Smooth muscle cell (in vitro differentiated cells): ENCODE measurements around the gene TSHZ2. TPM values are rescaled to one million over a fixed set of nuclear protein-coding genes. Genes with fewer than 3 reads are reported as not detected.

Experiments
- DNase-seq: peaks from one replicate; lab custom pipeline; 2025; ENCODE audit not compliant: unreplicated experiment; lab: John Stamatoyannopoulos, UW
- H2AFZ ChIP-seq: fragments of 200-600 bp; sonication (generic); 2 replicates; pipeline ENCODE4 v1.6.0; 2016; ENCODE audit warnings: antibody characterized with exemption, low read depth, mild to moderate bottlenecking
- H3F3A ChIP-seq: fragments of 200-600 bp; sonication (generic); 2 replicates; pipeline ENCODE4 v1.6.0; 2017; ENCODE audit warnings: antibody characterized with exemption, low read depth
- H3K27ac ChIP-seq: fragments of 200-600 bp; sonication (generic); 2 replicates; pipeline ENCODE4 v1.5.1; 2016; ENCODE audit warnings: low read depth, mild to moderate bottlenecking
- H3K27me3 ChIP-seq: fragments of 200-600 bp; sonication (generic); 2 replicates; pipeline ENCODE4 v1.6.1; 2016; ENCODE audit warnings: low read depth, mild to moderate bottlenecking
- H3K36me3 ChIP-seq: fragments of 200-600 bp; sonication (generic); 2 replicates; pipeline ENCODE4 v1.5.1; 2016; ENCODE audit warnings: low read depth
- H3K4me1 ChIP-seq: fragments of 200-600 bp; sonication (generic); 2 replicates; pipeline ENCODE4 v1.5.1; 2016; ENCODE audit warnings: low read depth
- H3K4me2 ChIP-seq: fragments of 200-600 bp; sonication (generic); 2 replicates; pipeline ENCODE4 v1.6.0; 2016; ENCODE audit warnings: mild to moderate bottlenecking
- H3K4me3 ChIP-seq: fragments of 200-600 bp; sonication (generic); 2 replicates; pipeline ENCODE4 v1.5.1; 2016; ENCODE audit warnings: mild to moderate bottlenecking
- H3K79me2 ChIP-seq: fragments of 200-600 bp; sonication (generic); 2 replicates; pipeline ENCODE4 v1.6.0; 2016; ENCODE audit warnings: low read depth, mild to moderate bottlenecking
- H3K9ac ChIP-seq: fragments of 200-600 bp; sonication (generic); 2 replicates; pipeline ENCODE4 v1.6.0; 2016; ENCODE audit warnings: low read depth
- H3K9me3 ChIP-seq: fragments of 200-600 bp; sonication (generic); replicated peaks from 2 replicates; pipeline ENCODE4 v1.5.1; 2016; ENCODE audit warnings: low read depth
- H4K20me1 ChIP-seq: fragments of 200-600 bp; sonication (generic); 2 replicates; pipeline ENCODE4 v1.6.0; 2016; ENCODE audit warnings: low read depth
- WGBS: methylation state at CpG from one replicate; pipeline ENCODE4 v1.1.7; 2016; ENCODE audit warnings: low lambda C conversion rate; 5-methylcytosine and 5-hydroxymethylcytosine counted together
- polyA plus RNA-seq: library from polyadenylated mRNA; unstranded; fragments of >200 nt; fragmentation: Nextera tagmentation; extraction: Ambion mirVana; gene quantifications from 2 replicates; pipeline ENCODE4 v1.2.1, GENCODE V29; 2016
- total RNA-seq: library from RNA; depleted of rRNA; stranded (reverse); fragments of >200 nt; gene quantifications from 2 replicates; pipeline ENCODE4 v1.2.3, GENCODE V29; 2014
- TF ChIP-seq, protein P1 (sequence below): fragments of 200-600 bp; sonication (generic); IDR thresholded peaks from 2 replicates; pipeline ENCODE4 v1.5.1; 2017; ENCODE audit warnings: borderline replicate concordance, mild to moderate bottlenecking, antibody characterized with exemption; ENCODE audit not compliant: insufficient read depth, poor library complexity, severe bottlenecking

Gene TSHZ2
- total and polyA plus RNA-seq, 2 experiments from 2014 or later: 4.8 to 6.6 TPM

DNA sequence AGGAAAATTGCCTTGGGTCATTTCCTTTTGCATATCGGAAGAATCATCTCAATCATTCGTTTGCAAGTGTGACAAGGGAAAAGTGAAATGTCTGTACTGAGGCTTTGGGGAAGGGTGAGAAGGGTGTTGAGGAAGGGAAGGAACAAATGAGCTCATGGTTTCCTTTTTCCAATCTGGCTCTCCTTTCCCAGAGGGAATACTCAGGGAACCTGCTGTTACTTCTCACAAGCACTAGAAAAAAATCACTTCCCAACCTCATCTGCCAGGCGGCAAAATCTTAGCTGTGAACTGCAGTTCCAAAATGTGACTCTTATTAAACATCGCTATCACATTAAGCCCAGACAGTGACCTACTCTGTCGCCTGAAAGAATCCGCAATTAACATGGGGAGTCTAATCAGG lies 363.4 kb downstream of the TSHZ2 start:
- no peak overlapping the region for H3K9ac ChIP-seq
- DNase-seq: no peak
- H3K4me2 ChIP-seq: no peak overlapping the region
- H3K36me3 ChIP-seq: no peaks in the 10 kb centered on the region
- H3K4me3 ChIP-seq: no peak overlapping the region
- TF ChIP-seq, protein P1, sequence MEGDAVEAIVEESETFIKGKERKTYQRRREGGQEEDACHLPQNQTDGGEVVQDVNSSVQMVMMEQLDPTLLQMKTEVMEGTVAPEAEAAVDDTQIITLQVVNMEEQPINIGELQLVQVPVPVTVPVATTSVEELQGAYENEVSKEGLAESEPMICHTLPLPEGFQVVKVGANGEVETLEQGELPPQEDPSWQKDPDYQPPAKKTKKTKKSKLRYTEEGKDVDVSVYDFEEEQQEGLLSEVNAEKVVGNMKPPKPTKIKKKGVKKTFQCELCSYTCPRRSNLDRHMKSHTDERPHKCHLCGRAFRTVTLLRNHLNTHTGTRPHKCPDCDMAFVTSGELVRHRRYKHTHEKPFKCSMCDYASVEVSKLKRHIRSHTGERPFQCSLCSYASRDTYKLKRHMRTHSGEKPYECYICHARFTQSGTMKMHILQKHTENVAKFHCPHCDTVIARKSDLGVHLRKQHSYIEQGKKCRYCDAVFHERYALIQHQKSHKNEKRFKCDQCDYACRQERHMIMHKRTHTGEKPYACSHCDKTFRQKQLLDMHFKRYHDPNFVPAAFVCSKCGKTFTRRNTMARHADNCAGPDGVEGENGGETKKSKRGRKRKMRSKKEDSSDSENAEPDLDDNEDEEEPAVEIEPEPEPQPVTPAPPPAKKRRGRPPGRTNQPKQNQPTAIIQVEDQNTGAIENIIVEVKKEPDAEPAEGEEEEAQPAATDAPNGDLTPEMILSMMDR: no peak
- no peaks in the 10 kb centered on the region for H3K27me3 ChIP-seq
- H3K4me1 ChIP-seq: peaks cover 5% of the 10 kb centered on the region
- H3F3A ChIP-seq: peaks cover 6% of the 10 kb centered on the region
- no peak overlapping the region for H3K27ac ChIP-seq
- no peaks in the 10 kb centered on the region for H3K79me2 ChIP-seq
- WGBS: 65% methylated on average over 6 of the region's 6 CpGs
- no peak overlapping the region for H2AFZ ChIP-seq
- no peaks in the 10 kb centered on the region for H4K20me1 ChIP-seq
- H3K9me3 ChIP-seq: no peaks in the 10 kb centered on the region

DNA sequence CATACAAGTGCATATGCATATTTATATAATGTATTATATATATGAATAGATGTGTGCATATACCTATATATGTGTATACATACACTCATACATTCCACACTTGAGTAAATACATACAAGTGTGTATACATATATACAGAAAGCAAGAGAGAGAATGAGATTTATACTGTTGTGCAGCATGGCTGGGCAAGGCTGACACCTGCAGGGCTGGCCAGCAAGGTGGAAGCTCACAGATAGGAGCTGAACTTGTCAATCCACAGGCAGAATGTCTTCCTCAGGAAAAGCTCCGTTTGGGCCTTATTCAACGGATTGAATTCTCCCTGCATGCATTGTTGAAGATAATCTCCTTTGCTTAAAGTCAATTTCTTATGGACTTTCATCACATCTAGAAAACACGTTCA lies 364.7 kb downstream of the TSHZ2 start:
- no peaks in the 10 kb centered on the region for H3F3A ChIP-seq
- no peaks in the 10 kb centered on the region for H3K27me3 ChIP-seq
- 94% methylated on average over 3 of the region's 3 CpGs for WGBS
- H3K36me3 ChIP-seq: no peaks in the 10 kb centered on the region
- TF ChIP-seq, protein P1: no peak
- no peak overlapping the region for H2AFZ ChIP-seq
- no peaks in the 10 kb centered on the region for H3K79me2 ChIP-seq
- H3K27ac ChIP-seq: no peak overlapping the region
- H3K9me3 ChIP-seq: no peaks in the 10 kb centered on the region
- no peaks in the 10 kb centered on the region for H4K20me1 ChIP-seq
- no peaks in the 10 kb centered on the region for H3K4me1 ChIP-seq
- no peak overlapping the region for H3K4me3 ChIP-seq
- H3K9ac ChIP-seq: no peak overlapping the region
- DNase-seq: no peak
- H3K4me2 ChIP-seq: no peak overlapping the region

DNA sequence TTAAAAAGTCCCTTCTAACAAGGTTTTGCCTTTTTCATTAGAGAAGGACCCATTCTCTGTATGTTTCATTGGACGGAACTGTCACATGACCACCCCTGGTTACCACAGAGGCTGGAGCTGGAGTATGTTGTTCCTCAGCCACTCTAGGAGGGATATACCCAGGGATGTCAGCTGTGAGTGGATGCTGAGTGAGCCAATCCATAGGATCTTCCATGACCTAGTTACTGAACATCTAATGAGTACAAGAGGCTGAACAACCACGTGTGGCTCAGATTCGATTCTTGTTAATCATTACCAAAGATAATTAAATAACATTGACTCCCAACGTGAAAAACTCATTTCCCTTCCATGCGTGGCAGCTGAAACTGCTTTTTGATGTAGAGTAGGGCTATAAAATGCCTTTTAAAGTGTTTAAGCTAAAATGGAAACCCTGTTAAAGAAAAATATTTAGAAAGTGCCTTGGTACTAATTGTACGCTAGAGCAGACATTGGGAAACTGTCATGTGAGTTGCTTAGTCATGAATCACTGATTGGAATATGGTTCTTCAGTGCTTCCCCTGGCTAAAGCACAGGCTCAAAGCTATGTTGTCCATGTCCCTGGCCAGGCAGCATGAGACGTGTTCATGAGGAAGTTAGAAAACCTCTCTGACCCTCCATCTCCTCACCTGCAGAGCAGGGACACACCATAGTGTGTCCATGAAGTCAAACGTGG lies 365.4 kb downstream of the TSHZ2 start:
- Histone ChIP-seq H3K27me3 (no peaks in the 10 kb centered on the region), H3K79me2 (no peaks in the 10 kb centered on the region), H3K9me3 (no peaks in the 10 kb centered on the region), H4K20me1 (no peaks in the 10 kb centered on the region), H2AFZ (no peak overlapping the region), H3K9ac (no peak overlapping the region), H3K27ac (no peak overlapping the region), H3F3A (no peaks in the 10 kb centered on the region), H3K4me1 (no peaks in the 10 kb centered on the region), H3K4me3 (no peak overlapping the region), H3K4me2 (no peak overlapping the region), H3K36me3 (no peaks in the 10 kb centered on the region)
- 80% methylated on average over 8 of the region's 8 CpGs for WGBS
- TF ChIP-seq, protein P1: no peak
- no peak for DNase-seq

DNA sequence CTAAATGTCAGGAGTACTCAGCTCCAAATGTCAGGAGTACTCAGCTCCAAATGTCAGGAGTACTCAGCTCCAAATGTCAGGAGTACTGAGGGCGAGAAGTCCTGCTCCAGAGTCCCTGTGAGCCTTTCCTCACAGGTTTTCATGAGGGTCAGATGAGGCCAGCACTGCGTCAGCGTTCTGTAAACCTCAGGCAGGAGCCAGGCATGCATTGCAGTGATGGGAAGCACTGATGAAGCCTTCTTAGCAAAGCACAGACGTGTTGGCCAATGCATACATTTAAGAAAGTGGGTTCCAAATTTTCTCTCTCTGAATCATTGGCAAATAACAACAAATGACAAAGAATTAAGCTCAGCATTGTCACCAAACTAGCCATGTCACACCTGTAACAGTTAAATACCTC lies 366.6 kb downstream of the TSHZ2 start:
- TF ChIP-seq, protein P1: no peak
- Histone ChIP-seq H3K9ac (no peak overlapping the region), H4K20me1 (no peaks in the 10 kb centered on the region), H3K36me3 (no peaks in the 10 kb centered on the region), H2AFZ (no peak overlapping the region), H3K27me3 (no peaks in the 10 kb centered on the region), H3K4me1 (no peaks in the 10 kb centered on the region), H3K79me2 (no peaks in the 10 kb centered on the region), H3F3A (no peaks in the 10 kb centered on the region), H3K4me2 (no peak overlapping the region), H3K4me3 (no peak overlapping the region), H3K27ac (no peak overlapping the region), H3K9me3 (no peaks in the 10 kb centered on the region)
- 88% methylated on average over 4 of the region's 4 CpGs for WGBS
- DNase-seq: no peak
